ENCODE measurements around the gene UNC5B.

- TF ChIP-seq CTCF (IDR thresholded peaks at IDR 0.05; ENCODE audit: poor library complexity), result no peak
- TF ChIP-seq EZH2 (IDR thresholded peaks at IDR 0.05; ENCODE audit: borderline replicate concordance), result no peak
- TF ChIP-seq EZH2phosphoT487 (IDR thresholded peaks at IDR 0.05; ENCODE audit: low read depth, severe bottlenecking, unreplicated experiment), result no peak
Measured at GRCh38 chr10:71304914-71305313, 92.5 kb downstream of the UNC5B start.
